GM23338 (cell line): ENCODE measurements around the gene COPS2.

Experiments used
- CREB1 ChIP-seq: fragments of 250-450 bp; sonication (Bioruptor Pico); IDR thresholded peaks from 2 replicates; pipeline ENCODE4 v1.5.0; 2020; ENCODE audit warnings: low read depth, mild to moderate bottlenecking, moderate library complexity
- CTCF ChIP-seq, 2 experiments: fragments of 200-600 bp in 1 of 2; sonication (generic) in 1 of 2; conservative IDR thresholded peaks; 2 replicates each; pipeline versions ENCODE4 v1.5.1 to v1.6.1; 2016 to 2017; ENCODE audit warnings: antibody characterized with exemption in 2 of 2, low read depth in 2 of 2, mild to moderate bottlenecking in 2 of 2, moderate library complexity in 1 of 2
- ETS1 ChIP-seq: IDR thresholded peaks from 2 replicates; pipeline ENCODE4 v1.6.1; 2016; ENCODE audit warnings: antibody characterized with exemption
- EZH2 ChIP-seq: fragments of 200-600 bp; sonication (generic); IDR thresholded peaks from one replicate; pipeline ENCODE4 v1.8.0; 2017; ENCODE audit warnings: antibody characterized with exemption, mild to moderate bottlenecking, low read depth; ENCODE audit not compliant: unreplicated experiment
- JUNB ChIP-seq: IDR thresholded peaks from one replicate; pipeline ENCODE4 v1.6.1; 2016; ENCODE audit warnings: antibody characterized with exemption; ENCODE audit not compliant: unreplicated experiment
- POLR2AphosphoS5 ChIP-seq: IDR thresholded peaks from 2 replicates; pipeline ENCODE4 v1.6.1; 2016; ENCODE audit warnings: antibody characterized with exemption, low read depth
- REST ChIP-seq: IDR thresholded peaks from one replicate; pipeline ENCODE4 v1.6.1; 2018; ENCODE audit warnings: antibody characterized with exemption; ENCODE audit not compliant: unreplicated experiment
- STAT1 ChIP-seq: IDR thresholded peaks from one replicate; pipeline ENCODE4 v1.6.1; 2016; ENCODE audit warnings: antibody characterized with exemption; ENCODE audit not compliant: unreplicated experiment
- ZNF331 ChIP-seq: fragments of 250-450 bp; sonication (Bioruptor Pico); IDR thresholded peaks from 2 replicates; pipeline ENCODE4 v1.5.0; 2020; ENCODE audit warnings: low read depth, mild to moderate bottlenecking, moderate library complexity

GRCh38 chr15:49154799-49155109 is 645 bp downstream of the COPS2 start:
- TF ChIP-seq POLR2AphosphoS5 (no peak), CTCF (conservative IDR thresholded peaks at IDR 0.05; ENCODE audit: low read depth in 2 of 2) (no peak), REST (no peak), ETS1 (no peak), CREB1 (CRISPR knock-in tag) (no peak), JUNB (no peak), EZH2 (no peak), STAT1 (no peak), ZNF331 (CRISPR knock-in tag) (no peak)
